Measurements from ENCODE around the gene DHCR24.

- TF ChIP-seq CTCF (IDR thresholded peaks at IDR 0.05) (no peak), POLR2A (IDR thresholded peaks at IDR 0.05) (no peak), EP300 (IDR thresholded peaks at IDR 0.05) (no peak)
These were observed 17.6 kb upstream of the DHCR24 start for GRCh38 chr1:54904476-54905048.
